Ovary (tissue), 9 donors: Measurements from ENCODE around the gene FCGR2B. TPM values are rescaled to one million over a fixed set of nuclear protein-coding genes. Genes with fewer than 3 reads are reported as not detected.
A peak's percentile ranks its signal among the peaks of the same experiment; 100 is the strongest.
"Not testable (repeated sequence)": the region's sequence is repeated elsewhere in the genome, so short reads cannot be mapped to it uniquely, and the experiment has no call there.

Source experiments
- DNase-seq, 5 donors: peaks; one replicate each; pipeline ENCODE4 v3.0.0-alpha.2; 2019 to 2020
- H3K27ac ChIP-seq, 2 donors: fragments of 200-600 bp; one replicate each; pipeline versions ENCODE4 v1.5.1 to v1.8.0; 2019 to 2022
- H3K27me3 ChIP-seq: fragments of 200-600 bp; one replicate; pipeline ENCODE4 v1.8.0; 2022
- H3K36me3 ChIP-seq: fragments of 200-600 bp; sonication (generic); one replicate; pipeline ENCODE4 v1.5.1; 2019
- H3K4me1 ChIP-seq: one replicate; pipeline ENCODE4 v1.8.1; 2013; ENCODE audit warnings: mild to moderate bottlenecking, moderate library complexity; ENCODE audit not compliant: insufficient read depth
- H3K4me3 ChIP-seq: fragments of 200-600 bp; sonication (generic); one replicate; pipeline ENCODE4 v1.5.1; 2017
- H3K9me3 ChIP-seq, 2 donors: fragments of 200-600 bp in 1 of 2; sonication (generic) in 1 of 2; one replicate each; pipeline versions ENCODE4 v1.5.1 to v1.8.1; 2013 to 2019; ENCODE audit warnings: mild to moderate bottlenecking in 1 of 2, moderate library complexity in 1 of 2
- EP300 ChIP-seq: sonication (generic); formaldehyde crosslinking; IDR thresholded peaks from one replicate; pipeline ENCODE4 v1.6.1; 2017; ENCODE audit warnings: antibody characterized with exemption
- POLR2A ChIP-seq: fragments of 450-650 bp; IDR thresholded peaks from one replicate; pipeline ENCODE4 v1.6.1; 2017; ENCODE audit warnings: antibody characterized with exemption, mild to moderate bottlenecking, moderate library complexity
- WGBS, 3 donors: extraction: QIAGEN DNeasy Blood & Tissue Kit in 1 of 3; methylation state at CpG; one replicate each; pipeline versions ENCODE4 v1.1.5 to v1.1.7; 2013 to 2017; 5-methylcytosine and 5-hydroxymethylcytosine counted together
- intact Hi-C, 4 donors: fragments of 100-400 bp; cut with DNase I; formaldehyde crosslinking; loops; one replicate each; pipeline versions ENCODE4 v1.11.0 to v1.15.1; 2022 to 2023
- polyA plus RNA-seq, 2 donors: library from polyadenylated mRNA; stranded (reverse); fragments of 200-250 nt in 1 of 2; fragments of 350-450 nt in 1 of 2; fragmentation: Illumina TruSeq in 1 of 2; extraction: RNeasy Lipid Tissue Mini Kit (QIAGEN cat#74804) in 1 of 2; gene quantifications; one replicate each; pipeline ENCODE4 v1.2.3, GENCODE V29; 2013 to 2014
- total RNA-seq, 7 donors: library from RNA; depleted of rRNA in 2 of 7; stranded (reverse); fragments of >200 nt in 2 of 7; fragmentation: NEBNext Ultra II Directional in 3 of 7; extraction: Animal tissue kit (Norgen Biotek cat#: 25700) in 3 of 7; gene quantifications; one replicate each; pipeline versions ENCODE4 v1.1.0 to v1.2.4, GENCODE V29; 2016 to 2023
- TF ChIP-seq, protein P1 (sequence below), 3 donors: fragments of 450-650 bp in 2 of 3; fragments of 200-600 bp in 1 of 3; IDR thresholded peaks; one replicate each; pipeline versions ENCODE4 v1.5.1 to v1.8.0; 2016 to 2022; ENCODE audit warnings: antibody characterized with exemption in 3 of 3, mild to moderate bottlenecking in 1 of 3
- donor health status: DM: no; HTN: no; CAD: no; lungs with moderate emphysema.
- donor health status: DM: no; HTN: no; CAD: no.
- donor health status: Bipolar disorder and iron deficiency.
- donor health status: DM: yes; HTN: yes; CAD: no.
- donor health status: DM: no; HTN: no; CAD: no.
- donor health status: DM: yes; HTN: yes; CAD: no.

The FCGR2B gene
- total and polyA plus RNA-seq, 9 donors = 0.89 to 31.7 (median 4.2) TPM

DNA sequence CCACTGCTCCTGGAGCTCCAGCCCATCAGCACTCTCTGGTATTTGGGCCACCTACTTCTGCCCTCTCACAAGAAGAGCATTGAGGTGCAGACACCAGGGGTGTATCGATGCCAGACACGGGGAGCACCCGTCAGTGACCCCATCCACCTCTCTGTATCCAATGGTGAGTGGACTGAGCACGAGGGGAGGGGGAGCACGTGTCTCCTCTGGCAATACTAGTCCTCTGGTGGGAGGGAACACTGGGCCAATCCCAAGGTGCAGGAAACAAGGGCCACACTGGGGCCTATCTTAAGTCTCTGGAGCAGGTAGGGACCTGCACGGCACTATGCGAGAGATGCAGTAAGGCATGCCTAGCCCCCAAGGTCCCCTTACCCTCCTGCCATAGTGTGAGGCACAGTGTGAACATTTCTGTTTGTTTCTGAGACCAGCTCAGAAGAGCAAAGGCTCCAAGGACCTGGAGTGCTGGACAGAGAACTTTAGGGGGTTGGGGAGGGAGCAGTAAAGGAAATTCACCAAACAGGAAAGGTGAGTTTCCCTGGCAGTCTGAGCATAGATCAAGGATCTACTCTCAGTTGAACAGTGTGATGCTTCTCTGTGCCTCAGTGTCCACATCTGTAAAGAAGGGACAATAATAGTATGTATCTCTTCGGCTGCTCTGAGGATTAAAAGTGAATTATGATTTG lies 60.7 kb downstream of the FCGR2B start:
- intact Hi-C loops = no loop called here
- Histone ChIP-seq H3K27ac (no peak overlapping the region), H3K4me3 (no peak overlapping the region), H3K4me1 (peaks cover 3% of the 10 kb centered on the region), H3K27me3 (no peaks in the 10 kb centered on the region), H3K9me3 (no peaks in the 10 kb centered on the region), H3K36me3 (no peaks in the 10 kb centered on the region)
- no peak for DNase-seq
- TF ChIP-seq POLR2A (no peak), EP300 (no peak)
- TF ChIP-seq, protein P1, sequence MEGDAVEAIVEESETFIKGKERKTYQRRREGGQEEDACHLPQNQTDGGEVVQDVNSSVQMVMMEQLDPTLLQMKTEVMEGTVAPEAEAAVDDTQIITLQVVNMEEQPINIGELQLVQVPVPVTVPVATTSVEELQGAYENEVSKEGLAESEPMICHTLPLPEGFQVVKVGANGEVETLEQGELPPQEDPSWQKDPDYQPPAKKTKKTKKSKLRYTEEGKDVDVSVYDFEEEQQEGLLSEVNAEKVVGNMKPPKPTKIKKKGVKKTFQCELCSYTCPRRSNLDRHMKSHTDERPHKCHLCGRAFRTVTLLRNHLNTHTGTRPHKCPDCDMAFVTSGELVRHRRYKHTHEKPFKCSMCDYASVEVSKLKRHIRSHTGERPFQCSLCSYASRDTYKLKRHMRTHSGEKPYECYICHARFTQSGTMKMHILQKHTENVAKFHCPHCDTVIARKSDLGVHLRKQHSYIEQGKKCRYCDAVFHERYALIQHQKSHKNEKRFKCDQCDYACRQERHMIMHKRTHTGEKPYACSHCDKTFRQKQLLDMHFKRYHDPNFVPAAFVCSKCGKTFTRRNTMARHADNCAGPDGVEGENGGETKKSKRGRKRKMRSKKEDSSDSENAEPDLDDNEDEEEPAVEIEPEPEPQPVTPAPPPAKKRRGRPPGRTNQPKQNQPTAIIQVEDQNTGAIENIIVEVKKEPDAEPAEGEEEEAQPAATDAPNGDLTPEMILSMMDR (IDR thresholded peaks at IDR 0.05) = no peak
- 83 to 88% (median 86%) methylated on average over 8 of the region's 8 CpGs for WGBS, 3 donors

DNA sequence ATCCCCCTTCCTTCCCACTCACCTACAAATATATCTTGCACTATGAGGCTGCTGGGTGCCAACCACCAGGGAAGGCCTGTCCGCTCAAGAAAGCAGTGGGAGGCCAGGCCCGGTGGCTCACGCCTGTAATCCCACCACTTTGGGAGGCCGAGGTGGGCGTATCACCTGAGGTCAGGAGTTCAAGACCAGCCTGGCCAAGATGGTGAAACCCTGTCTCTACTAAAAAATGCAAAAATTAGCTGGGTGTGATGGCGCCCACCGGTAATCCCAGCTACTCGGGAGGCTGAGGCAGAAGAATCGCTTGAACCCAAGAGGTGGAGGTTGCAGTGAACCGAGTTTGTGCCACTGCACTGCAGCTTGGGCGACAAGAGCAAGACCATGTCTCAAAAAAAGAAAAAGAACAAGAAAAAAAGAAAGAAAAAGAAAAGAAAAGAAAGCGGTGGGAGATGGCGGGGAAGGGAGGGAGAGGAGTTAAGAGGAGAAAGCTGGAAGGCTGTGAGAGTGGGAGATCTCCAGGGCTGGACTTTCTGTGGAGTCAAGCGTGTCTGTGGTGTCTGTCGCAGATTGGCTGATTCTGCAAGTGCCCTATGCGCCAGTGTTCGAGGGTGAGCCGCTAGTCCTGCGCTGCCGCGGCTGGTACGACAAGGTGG lies 62.4 kb downstream of the FCGR2B start:
- H3K27me3 ChIP-seq, H3K4me1 ChIP-seq, H3K36me3 ChIP-seq, H3K9me3 ChIP-seq, intact Hi-C loops: not testable (repeated sequence)
- DNase-seq = peak in 2 of 5 donors; percentile 21 to 22
- 39 to 51% (median 47%) methylated on average over 22 of the region's 22 CpGs for WGBS, 3 donors
- Histone ChIP-seq H3K4me3 (peak overlapping the region; percentile 74), H3K27ac (peak overlapping the region; percentile 65 to 97)

DNA sequence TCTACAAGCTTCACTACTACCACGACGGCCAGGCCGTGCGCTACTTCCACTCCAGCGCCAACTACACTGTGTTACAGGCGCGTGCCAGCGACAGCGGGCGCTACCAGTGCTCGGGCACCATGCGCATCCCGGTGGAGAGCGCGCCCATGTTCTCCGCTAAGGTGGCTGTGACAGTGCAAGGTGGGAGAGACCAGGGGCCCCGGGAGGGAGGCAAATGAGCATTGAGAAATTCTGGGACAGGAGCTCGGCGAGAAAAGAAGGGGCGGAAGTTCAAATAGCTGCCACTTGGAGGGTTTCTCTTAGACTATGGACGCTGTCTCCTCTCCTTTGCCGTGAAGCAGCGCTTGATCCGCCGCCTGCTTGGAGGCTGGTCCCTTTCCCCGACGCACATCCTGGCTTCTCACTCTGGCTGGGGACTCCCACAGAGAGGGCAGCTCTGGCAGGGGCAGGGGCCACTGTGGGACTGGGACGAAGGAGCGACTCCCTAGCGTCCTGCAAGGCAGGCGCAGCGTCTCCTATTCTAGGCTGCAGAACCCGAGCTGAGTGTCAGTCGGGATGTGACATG lies 63.0 kb downstream of the FCGR2B start:
- WGBS, 3 donors = 0 to 3% (median 1%) methylated on average over 34 of the region's 34 CpGs
- DNase-seq = peak; percentile 44 to 60 (median 51)
- H3K4me3 ChIP-seq = peak overlapping the region; percentile 74

DNA sequence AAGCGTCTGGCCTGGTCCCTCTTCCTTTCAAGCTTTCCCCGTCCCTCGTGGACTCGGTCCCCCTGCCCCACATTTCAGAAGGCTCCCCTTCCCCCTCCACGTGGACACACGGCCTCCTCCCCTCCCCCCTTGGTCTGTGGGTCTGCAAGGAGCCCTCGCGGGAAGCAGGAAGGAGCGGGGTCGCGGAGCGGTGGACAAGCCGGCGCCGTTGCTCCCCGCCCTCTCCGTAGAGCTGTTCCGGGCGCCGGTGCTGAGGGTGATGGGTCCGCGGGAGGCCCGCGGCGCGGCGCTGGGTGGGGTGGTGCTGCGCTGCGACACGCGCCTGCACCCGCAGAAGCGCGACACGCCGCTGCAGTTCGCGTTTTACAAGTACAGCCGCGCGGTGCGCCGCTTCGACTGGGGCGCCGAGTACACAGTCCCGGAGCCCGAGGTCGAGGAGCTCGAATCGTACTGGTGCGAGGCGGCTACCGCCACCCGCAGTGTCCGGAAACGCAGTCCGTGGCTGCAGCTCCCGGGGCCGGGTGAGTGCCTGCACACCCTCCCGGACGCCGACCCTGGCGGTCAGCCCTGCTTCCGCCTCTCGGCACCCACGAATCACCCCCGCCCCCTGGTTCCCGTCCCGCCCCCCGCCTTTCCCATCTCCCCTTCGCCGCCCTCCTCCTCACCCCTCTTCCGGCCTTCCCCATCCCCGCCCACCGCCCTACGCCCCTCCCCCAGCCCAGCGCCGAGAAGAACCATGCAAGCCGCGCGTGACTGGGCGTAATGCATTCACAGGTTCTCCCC lies 63.7 kb downstream of the FCGR2B start:
- TF ChIP-seq, protein P1 (IDR thresholded peaks at IDR 0.05) = peak in 1 of 3 donors; percentile 11
- no peak for TF ChIP-seq EP300
- TF ChIP-seq POLR2A = peak; percentile 20
- Histone ChIP-seq H3K27me3 (no peaks in the 10 kb centered on the region), H3K9me3 (no peaks in the 10 kb centered on the region), H3K27ac (peak overlapping the region; percentile 65 to 97), H3K4me1 (peaks cover 3% of the 10 kb centered on the region), H3K4me3 (peak overlapping the region; percentile 74), H3K36me3 (no peaks in the 10 kb centered on the region)
- intact Hi-C loops = no loop called here
- WGBS, 3 donors = 1% methylated on average over 75 to 83 of the region's 83 CpGs
- DNase-seq = peak; percentile 85 to 93 (median 91)

More for the DNA sequence above, 63.0 kb downstream of the FCGR2B start:
- Histone ChIP-seq H3K27ac (peak overlapping the region; percentile 65 to 97), H3K36me3 (no peaks in the 10 kb centered on the region), H3K27me3 (no peaks in the 10 kb centered on the region), H3K4me1 (peaks cover 3% of the 10 kb centered on the region), H3K9me3 (no peaks in the 10 kb centered on the region)
- intact Hi-C loops = no loop called here
- no peak for TF ChIP-seq POLR2A
- no peak for TF ChIP-seq EP300
- TF ChIP-seq, protein P1 (IDR thresholded peaks at IDR 0.05) = peak in 1 of 3 donors; percentile 55
